Measurements from ENCODE around the gene ALG1. TPM values are rescaled to one million over a fixed set of nuclear protein-coding genes. Genes with fewer than 3 reads are reported as not detected.
"Not testable (repeated sequence)": the region's sequence is repeated elsewhere in the genome, so short reads cannot be mapped to it uniquely, and the experiment has no call there.

Gene ALG1
- total RNA-seq, 1 experiment from 2014 or later: 42.0 TPM

- H3K4me3 ChIP-seq (ENCODE audit: low read depth, low read length); POLR2A ChIA-PET; H3K27me3 ChIP-seq (replicated peaks; ENCODE audit: control insufficient read depth, insufficient read depth, low read length); H3K4me1 ChIP-seq; DNase-seq; H3K36me3 Mint-ChIP-seq (ENCODE audit: insufficient read depth, unreplicated experiment); intact Hi-C loops (cut with micrococcal nuclease; ENCODE audit: unreplicated experiment); H3K4me3 Mint-ChIP-seq (ENCODE audit: unreplicated experiment); H3K36me3 ChIP-seq (ENCODE audit: control insufficient read depth, insufficient read depth, low read length); BruUV-seq (replicated peaks); H3K4me1 Mint-ChIP-seq (ENCODE audit: low read depth, unreplicated experiment); H3K9me3 ChIP-seq; CTCF ChIA-PET; H3K27ac Mint-ChIP-seq (ENCODE audit: unreplicated experiment); H3K9me3 Mint-ChIP-seq (ENCODE audit: unreplicated experiment): not testable (repeated sequence)
- peaks cover 15% of the 10 kb centered on the region for H3K27me3 Mint-ChIP-seq (ENCODE audit: insufficient read depth, unreplicated experiment)
Observed at GRCh38 chr16:5134739-5135452, 63.3 kb downstream of the ALG1 start.

Other genes starting within 250 kb of the ALG1 start
- 112 and 117 TPM in 2 replicates for gene GLYR1, start 224.6 kb upstream of the ALG1 start, total RNA-seq (2022)
- 31.5 and 37.9 TPM in 2 replicates for gene UBN1, start 224.4 kb upstream of the ALG1 start, total RNA-seq (2022)
- gene PPL, start 134.7 kb upstream of the ALG1 start, total RNA-seq (2022): 61.5 and 68.1 TPM in 2 replicates
- gene SEC14L5, start 113.5 kb upstream of the ALG1 start, total RNA-seq (2022): 0.14 and 0.67 TPM in 2 replicates
- 15.9 and 16.7 TPM in 2 replicates for gene NAGPA, start 37.9 kb upstream of the ALG1 start, total RNA-seq (2022)
- gene C16orf89, start 5.9 kb upstream of the ALG1 start, total RNA-seq (2022): not detected in 2 replicates
- 12.7 and 13.9 TPM in 2 replicates for gene EEF2KMT, start 26.0 kb downstream of the ALG1 start, total RNA-seq (2022)